GM18526 (cell line): ENCODE measurements around the gene CHRM1.

Experiments
- POLR2A ChIP-seq: IDR thresholded peaks from 3 replicates; pipeline ENCODE4 v1.6.1; 2011; ENCODE audit not compliant: insufficient read length; ENCODE audit errors: extremely low read depth

Gene CHRM1

GRCh38 chr11:62930157-62930556 is 9.0 kb upstream of the CHRM1 start:
- no peak for TF ChIP-seq POLR2A

GRCh38 chr11:62928011-62928410 is 6.8 kb upstream of the CHRM1 start:
- TF ChIP-seq POLR2A = no peak

DNA sequence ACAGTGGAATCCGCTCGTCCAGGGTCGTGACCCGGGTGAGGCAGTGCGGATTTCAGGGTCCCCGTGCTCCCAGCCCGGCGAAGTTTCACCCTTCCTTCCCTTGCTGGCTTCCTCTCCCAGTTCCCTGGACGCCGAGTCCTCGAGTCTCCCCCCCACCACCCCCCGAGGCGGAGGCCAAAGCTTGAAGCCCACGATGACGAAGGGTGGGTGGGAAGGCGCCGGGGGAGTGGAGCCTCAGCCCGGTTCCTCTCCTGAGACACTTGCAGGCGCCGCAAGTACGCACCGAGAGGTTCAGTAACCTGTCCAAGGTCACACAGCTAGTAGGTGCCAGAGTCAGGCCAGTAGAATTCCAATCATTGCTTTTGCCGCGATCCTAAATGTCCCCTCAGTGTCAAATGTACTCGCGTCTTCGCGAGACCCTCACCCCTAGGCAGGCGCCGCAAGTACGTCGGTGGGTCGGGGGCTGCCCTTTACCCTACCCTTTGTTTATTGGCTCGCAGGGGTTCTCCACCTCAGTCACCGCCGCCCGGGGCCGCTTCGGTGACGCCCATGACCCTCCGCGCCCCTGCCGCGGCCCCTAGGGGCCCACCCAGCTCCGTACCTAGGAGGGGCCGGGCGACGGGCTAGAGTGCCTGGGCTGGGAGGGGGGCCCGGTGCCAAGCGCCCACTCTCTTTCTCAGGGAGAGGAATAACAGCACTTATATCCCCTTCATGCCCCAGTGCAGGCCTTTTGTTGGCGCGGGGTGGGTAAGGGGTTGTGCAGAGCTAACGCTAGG is 5.7 kb upstream of the CHRM1 start:
- no peak for TF ChIP-seq POLR2A

- no peak for TF ChIP-seq POLR2A
These were observed 4.8 kb upstream of the CHRM1 start for GRCh38 chr11:62925745-62926679.

DNA sequence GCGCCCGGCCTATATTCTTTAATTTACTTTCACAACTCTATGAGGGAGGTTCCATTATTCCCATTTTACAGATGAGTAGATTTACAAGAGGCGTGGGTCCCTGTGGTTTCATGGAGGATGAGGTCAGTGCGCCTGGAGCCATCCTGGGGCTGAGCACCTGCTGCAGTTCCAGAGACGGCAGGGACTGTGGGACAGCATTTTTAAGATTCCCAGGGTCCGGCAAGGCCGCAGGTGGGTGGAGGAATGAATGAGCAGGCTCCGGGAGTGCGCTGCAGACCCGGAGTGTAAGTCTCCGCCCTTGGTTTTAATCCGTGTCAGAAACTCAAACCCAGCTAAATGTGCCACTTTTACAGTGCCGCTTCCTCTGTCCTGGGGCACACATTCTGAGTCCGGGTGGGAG is 4.1 kb upstream of the CHRM1 start:
- TF ChIP-seq POLR2A = no peak

- TF ChIP-seq POLR2A = no peak
These were observed 2.6 kb upstream of the CHRM1 start for GRCh38 chr11:62923601-62924411.

- no peak for TF ChIP-seq POLR2A
These were observed 1.7 kb upstream of the CHRM1 start for GRCh38 chr11:62922653-62923431.

DNA sequence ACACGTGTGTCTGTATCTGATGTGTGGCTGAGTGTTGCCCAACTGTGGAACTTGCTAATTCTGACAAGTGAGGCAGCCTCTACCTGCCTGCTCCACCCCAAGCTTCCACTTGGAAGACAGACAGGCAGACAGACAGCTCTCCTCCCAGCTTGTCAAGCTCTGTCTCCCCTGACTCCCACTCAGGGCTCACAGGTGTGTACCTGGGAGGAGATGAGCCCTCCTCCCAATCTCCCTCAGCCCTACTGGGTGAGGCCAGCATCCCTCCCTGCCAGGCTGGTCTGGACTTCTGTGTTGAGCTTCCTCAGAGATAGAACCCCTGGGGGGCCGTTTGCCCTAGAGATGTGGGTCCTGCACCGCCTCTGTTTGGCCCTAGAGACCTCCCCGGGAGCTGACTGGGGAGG is 1.0 kb upstream of the CHRM1 start:
- TF ChIP-seq POLR2A = no peak

DNA sequence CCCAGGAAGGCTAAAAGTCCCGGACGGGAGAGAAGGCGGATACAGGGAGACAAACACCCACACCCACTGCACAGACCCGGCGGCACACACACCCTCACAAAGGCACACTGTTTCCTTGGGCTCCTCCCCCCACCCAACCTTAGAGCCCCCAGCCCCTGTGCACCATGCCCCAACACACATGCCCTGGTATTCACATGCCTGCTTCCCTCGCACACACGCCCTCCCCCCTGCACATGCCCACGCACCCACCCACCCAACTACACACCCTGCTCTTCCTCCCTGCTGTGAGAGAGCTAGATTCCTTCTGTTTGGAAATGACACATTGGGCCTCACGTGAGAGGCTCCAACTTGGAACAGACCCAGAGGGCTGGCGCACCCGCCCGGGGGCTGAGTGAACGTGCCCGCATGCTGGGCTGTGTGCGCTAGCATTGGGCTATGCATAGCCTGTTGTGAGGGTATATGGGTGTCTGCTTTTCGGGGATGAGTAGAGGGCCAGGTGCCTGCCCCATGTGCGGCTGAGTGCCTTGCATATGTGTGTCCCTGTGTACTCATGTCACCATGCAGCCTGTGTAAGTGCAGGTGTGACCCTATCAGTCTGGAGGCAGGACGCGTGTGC is 518 bp upstream of the CHRM1 start:
- no peak for TF ChIP-seq POLR2A

DNA sequence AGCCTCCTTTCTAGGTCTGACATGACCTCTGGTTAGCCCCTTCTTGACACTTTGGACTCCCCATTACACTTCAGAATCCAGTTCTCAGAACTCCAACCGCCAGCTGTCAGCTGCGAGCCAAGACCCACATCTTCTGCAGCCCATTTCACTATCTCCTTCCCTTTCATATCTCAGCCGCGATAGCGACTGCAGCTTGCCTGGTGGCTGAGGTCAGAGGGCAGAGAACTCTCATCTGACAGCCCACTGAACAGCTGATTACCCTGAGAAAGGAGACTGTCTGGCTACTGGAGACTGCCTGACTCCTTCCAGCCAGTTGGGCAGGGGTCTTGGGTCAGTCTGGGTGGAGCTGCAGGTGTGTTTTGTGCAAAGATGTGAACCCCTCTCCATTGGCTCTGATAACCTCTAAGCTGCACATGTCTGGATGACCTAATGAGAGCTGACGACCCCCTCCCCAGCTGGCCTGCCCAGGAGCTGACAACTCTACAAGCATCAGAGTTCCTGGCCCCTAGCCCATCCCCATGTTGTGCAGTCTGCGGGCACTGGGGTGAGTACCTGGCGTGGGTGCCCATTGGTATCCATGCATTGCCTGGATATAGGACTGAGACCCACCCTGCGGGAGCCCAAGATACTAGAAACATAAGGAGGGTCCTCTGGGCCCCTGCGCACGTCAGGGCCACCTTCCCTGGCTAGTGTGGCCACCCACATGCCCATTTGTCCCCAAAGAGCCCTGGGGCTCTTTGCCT is 1.1 kb downstream of the CHRM1 start:
- no peak for TF ChIP-seq POLR2A

GRCh38 chr11:62919476-62919875 is 1.7 kb downstream of the CHRM1 start:
- TF ChIP-seq POLR2A = no peak

DNA sequence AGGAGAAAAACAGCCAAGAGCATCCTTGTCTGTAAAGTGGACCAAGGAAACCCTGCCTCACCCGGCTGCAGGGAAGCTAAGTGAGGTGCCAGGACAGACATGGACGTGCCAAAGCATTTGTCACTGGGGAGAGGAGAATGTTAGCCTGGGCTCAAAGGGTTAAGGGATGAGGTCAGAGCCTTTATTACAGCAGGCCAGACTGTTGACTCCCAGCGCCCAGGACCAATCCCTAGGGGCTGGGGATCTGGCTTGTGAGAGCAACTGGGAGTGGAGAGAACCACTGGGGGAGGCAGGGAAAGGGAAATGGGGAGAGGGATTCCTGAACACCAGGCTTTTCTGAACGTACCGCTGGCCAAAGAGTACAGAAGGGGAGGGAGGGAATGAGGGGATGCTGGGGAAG is 2.6 kb downstream of the CHRM1 start:
- TF ChIP-seq POLR2A = no peak

DNA sequence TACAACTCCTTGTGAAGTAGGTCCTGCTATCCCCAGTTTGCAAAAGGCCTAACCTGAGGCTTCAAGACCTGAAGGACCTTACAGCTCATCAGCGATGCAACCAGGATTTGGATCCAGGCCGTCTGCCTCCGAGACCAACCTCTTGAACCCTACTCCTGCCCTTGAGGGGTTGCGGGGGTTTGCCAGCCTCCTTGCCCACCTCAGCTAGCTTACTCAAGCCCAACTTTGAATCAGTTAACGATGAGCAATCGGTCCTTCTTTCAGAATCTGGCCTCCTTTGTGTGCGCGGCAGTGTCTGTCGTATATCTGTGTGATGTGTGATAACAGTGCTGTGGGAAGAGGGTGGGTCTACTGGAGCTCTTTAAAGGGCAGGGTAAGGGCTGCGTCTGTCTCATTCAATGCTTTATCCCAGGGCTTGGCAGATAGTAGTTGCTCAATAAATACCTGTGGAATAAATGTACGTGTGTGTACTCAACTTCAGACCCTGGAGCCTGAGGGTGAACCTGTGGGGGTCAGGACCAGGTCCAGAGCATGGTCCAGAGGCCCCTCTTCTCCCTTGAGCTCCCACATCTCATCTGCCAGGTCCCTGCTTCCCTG is 3.2 kb downstream of the CHRM1 start:
- TF ChIP-seq POLR2A = no peak
